Midbrain (tissue), 1 donor: ENCODE measurements around the gene SF3B6.
"Not testable (repeated sequence)": the region's sequence is repeated elsewhere in the genome, so short reads cannot be mapped to it uniquely, and the experiment has no call there.

ENCODE experiments used
- DNase-seq: peaks from one replicate; lab custom pipeline; 2025; lab: John Stamatoyannopoulos, UW

Gene SF3B6, protein sequence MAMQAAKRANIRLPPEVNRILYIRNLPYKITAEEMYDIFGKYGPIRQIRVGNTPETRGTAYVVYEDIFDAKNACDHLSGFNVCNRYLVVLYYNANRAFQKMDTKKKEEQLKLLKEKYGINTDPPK

DNA sequence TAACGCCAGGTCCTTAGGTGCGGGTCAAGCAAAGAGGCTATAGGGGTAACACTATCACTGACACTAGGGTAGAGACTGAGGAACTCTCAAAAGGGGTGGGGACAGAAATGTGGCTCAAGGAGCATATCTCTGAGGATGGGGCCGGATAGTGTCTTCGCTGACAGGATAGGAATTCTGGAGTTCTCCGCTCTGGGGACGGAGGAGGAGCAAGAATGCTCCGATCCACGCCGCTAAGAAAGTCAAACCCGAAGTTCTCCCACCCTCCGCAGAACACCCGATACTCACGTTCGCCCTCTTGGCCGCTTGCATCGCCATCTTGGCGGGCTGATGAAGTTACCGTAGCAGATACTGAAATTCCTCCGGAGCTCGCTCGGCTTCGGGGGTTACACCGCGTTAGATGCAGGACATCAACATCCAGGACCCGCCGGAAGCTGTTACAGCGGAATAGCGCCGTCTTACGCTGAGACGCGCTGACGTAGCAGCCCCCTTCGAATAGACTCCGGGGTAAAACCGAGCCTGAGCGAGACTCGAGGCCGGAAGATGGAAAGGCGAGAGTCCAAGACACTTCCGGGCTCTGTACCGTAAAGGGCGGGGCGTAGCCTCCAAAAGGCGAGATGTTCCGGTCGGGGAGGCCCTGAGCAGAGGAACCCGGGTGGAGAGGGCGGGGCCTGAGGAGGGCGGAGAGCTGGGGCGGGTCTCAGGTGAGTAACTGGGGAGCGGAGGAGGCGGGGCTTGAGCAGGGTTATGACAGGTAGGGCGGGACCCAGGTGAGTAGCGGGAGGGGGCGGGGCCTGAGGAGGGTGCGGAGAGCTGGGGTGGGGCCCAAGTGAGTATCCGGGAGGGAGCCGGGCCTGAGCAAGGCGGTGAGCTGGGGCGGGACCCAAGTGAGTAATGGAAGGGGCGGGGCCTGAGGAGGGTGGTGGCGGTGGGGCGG, at the start of gene SF3B6:
Gene SF3B6 (minus strand): TSS at position 412 of the 934 bp plus-strand sequence. CDS start 97 bp downstream, at position 315.
- peak; percentile 97 for DNase-seq

DNA sequence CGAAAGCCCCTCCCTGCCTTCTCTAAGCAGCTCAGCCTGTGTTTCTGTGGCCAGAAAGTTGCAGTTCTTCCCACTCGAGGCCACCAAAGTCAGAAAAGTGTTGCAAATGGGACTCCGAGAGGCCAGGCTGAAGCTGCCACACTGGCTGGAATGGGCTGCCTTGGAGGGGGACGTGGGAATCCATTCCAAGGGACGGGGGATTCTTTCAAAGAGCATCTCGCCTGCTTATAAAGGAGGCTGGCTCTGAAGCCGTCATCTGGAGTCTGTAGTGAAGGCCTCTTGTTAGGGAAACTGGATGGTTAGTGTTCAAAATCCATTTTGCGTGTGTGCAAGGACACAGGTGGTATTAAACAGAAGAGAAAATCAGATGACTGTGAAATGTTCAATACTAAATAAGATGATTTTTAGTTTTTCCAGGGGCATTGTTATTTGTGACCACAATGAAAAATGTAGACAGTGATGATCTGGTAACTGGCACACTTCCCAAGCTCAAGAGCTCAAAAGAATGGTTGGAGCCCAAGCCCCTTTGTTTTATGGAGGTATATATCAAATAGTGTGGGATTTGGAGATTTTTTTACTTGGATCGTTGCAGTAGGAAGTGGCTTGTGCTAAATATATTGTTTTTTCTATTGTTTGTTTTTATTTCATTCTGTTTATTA, 47.9 kb upstream of the SF3B6 start:
- DNase-seq: no peak

DNA sequence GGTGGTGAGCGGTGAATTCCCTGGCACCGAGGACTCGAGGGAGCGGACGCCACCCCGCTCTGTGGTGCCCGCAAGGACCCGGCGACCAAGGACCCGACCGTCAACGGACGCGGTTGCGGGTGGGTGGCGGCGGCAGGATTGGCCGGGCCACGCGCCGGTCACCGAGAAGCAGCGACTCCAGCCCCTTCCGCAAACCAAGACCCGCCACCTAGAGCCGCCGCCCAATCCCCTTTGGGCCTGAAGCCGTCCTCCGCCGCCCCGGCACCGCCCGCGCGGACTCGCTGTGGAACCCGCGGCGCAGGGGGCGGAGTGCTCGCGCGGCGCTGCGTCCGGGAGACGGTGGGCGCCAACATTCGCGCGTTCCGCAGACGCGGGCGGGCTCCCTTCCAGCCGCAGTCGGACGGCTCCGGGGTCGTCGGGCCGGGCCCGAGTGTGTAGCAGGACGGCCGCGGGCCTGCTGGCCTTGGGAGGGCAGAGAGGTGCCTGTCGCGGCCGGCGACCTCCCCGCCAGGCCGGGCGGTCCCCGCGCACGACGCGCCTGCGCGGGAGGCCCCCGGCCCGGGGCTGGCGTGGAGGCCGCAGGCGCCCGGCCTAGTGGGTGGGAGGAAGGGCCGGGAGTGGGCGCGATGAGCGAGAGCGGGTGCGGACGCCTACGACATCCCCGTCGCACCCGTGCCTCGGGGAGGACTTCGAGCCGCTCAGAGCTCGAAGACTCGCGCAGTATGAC, 47.2 kb upstream of the SF3B6 start, which contains the start of the genes FAM228B and PFN4:
Gene FAM228B (plus strand): TSS at position 275 of the 727 bp plus-strand sequence. CDS start 893 bp downstream, outside the sequence.
Gene PFN4 (minus strand): TSS at position 140 of the 727 bp plus-strand sequence. CDS start 799 bp downstream, outside the sequence.
- peak; percentile 86 for DNase-seq

DNA sequence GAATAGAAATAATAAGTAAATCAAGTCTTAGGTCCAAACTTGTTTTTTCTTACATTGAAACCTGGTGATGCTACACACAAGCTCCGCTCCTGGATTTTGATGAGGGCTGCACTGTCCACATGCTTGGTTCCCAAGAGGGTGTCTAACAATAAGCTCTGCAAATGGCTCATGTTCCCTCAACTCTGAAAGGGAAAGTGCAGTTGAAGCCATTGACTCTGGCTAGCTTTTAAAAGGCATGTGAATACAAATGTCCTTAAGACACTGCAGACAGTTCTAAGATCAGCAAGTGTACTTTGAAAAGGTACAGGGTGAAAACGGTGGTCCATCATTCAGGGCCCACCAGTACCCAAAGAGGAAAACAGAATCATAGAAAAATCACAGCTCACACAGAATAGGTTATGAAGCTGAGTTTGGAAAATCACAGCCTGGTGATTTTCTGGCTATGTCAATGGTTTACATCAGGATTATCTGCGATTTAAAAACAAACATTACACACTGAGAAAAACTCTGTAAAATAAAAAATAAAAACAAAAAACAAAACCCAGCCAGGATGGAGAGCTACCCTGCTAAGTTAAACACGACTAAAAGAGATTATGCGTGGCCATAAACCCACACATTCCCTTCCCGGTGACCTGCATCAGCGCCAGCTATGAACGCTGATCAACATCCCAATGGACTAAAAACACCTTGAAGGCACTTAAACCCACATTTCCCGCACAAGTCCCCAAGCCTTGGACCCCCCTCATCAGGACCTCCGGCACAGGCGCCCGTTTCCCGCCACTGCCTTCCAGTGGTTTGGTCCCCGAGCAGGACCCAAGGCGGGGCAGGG, 46.5 kb upstream of the SF3B6 start:
- peak; percentile 38 for DNase-seq

DNA sequence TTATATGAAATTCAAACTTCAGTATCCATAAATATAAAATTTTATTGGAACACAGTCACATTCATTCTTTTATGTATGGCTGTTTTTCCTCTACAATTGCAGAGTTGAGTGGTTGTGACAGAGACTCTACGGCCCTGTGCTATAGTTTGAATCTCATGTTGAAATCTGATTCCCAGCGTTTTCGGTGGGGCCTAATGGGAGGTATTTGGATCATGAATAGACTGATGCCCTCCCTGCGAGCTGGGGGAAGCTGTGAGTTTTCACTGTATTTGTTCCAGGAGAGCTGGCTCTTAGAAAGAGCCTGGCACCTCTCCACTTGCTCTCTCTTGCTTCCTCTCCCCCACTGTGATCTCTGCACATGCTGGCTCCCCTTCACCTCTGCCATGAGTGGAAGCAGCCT, 45.3 kb upstream of the SF3B6 start:
- DNase-seq: no peak

DNA sequence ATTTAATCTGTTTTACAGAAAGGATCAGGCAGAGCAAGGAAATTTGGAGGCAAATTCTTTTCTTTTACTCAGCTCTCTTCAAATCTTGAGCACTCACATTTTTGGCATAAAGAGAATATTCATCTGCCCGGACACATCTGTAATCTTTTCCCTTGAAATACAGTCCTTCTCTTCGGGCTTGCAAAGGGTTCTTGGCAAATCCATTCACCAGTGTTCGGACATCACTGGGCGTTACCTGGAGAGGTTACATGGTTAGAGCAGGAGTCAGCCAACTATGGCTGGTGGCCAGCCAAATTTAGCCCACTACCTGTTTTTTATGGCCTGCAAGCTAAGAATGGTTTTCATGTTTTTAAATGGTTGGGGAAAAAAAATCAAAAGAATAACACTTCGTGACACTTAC, 44.9 kb upstream of the SF3B6 start:
- DNase-seq: no peak

DNA sequence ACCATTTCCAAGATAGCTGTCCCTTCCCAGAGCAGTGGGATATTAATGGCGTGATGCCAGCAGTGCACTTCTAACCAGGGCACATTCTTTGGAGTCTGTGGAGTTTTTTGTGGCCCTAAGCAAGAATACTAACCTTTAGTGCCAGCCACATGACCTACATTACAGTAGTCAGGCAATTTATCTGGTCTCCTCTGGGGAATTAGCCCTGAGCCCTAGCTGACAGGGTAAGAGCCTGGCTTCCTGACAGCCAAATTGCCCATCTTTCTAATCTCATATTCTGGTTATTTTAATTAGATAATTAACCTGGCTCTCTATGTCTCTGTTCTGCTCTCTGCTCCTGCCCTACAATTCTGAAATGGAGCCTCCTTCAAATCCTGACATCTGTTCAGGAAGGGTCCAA, 41.8 kb upstream of the SF3B6 start:
- no peak for DNase-seq

DNA sequence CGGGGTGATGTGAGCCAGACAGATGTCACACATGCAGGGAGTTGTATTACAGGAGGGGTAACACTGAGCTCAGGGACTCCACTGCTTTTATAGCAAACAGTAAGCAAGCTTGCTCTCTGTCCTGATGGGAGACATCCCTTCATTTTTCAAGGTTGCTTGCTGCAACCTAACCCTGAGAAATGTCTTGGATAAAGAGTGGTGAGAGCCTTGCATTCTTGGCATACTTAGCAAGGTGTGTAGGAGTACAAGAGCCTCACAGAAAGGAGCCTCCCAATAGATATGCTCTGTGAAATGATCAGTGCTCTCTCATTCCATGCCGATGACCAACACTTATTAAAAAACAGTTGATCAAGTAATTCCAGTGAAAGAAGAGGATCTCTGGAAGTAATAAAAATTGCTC, 38.9 kb upstream of the SF3B6 start:
- no peak for DNase-seq

DNA sequence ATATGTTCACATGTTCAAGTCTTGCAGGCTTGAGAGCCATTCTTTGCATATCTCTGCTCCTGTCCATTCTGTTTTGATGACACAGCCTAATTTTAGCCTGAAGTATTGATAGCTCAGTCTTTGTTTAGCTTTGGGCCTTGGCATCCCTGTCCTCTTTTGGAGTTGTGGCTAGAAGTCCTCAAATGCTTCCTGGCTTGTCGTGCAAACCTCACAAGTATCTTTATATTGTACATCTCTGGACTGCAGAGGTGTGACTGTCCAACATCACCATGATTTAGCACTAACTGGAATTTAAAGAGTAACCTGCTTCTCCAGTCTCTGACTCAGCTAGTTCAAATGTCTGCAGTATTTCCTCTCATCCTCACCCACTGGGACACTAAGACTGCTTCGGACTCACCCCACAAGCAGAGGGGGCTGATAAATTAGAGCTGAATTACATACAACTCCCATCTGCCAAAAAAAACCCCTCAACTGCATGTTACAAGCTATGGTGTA, 35.3 kb upstream of the SF3B6 start:
- no peak for DNase-seq

DNA sequence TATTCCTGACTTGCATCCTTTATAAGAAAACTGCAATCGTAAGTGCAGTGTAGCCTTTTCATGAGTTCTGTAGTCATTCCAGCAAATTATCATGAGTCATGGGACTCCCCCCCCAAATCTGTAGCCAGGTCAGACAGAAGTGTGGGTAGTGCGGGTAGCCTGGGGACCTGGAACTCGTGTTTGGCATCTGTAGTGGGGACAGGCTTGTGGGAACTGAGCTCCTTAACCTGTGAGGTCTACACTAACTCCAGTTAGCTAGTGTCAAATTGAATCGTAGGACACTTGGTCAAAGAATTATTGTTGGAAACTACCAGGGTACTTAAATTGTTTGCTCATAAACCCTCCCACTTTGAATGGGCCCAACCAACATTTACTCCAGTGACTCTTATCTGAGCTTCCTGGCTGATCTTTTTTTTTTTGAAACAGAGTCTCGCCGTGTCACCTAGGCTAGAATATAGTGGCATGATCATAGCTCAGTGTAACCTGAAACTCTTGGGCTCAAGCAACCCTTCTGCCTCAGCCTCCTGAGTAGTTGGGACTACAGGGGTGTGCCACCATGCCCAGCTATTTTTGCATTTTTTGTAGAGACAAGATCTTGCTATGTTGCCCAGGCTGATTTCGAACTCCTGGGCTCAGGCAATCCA, 34.7 kb upstream of the SF3B6 start:
- no peak for DNase-seq

DNA sequence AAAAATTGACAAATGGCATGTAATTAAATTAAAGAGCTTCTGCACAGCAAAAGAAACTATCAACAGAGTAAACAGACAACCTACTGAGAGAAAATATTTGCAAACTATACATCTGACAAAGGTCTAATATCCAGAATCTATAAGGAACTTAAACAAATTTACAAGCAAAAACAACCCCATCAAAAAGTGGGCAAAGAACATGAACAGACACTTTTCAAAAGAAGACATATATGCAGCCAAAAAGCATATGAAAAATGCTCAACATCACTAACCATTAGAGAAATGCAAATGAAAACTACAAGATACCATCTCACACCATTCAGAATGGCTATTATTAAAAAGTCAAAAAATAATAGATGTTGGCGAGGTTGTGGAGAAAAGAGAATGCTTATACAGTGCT, 33.3 kb upstream of the SF3B6 start:
- DNase-seq: not testable (repeated sequence)

DNA sequence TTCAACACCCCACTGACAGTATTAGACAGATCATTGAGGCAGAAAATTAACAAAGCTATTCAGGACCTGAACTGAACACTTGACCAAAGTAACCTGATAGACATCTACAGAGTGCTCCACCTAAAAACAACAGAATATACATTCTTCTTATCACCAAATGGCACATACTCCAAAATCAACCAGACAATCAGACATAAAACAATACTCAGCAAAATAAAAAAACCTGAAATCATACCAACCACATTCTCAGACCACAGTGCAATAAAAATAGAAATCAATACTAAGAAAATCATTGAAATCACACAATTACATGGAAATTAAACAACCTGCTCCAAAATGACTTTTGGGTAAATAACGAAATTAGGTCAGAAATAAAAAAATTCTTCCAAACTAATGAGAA, 31.2 kb upstream of the SF3B6 start:
- no peak for DNase-seq

DNA sequence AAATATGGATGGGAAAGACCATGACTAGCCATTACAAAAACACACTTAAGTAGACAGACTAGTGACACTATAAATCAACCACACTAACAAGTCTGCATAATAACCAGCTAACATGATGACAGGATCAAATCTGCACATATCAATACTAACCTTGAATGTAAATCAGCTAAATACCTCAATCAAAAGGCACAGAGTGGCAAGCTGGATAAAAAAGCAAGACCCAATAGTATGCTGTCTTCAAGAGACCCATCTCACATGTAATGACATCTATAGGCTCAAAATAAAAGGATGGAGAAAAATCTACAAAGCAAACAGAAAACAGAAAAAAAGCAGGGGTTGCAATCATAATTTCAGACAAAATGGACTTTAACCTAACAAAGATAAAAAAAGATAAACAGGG, 30.7 kb upstream of the SF3B6 start:
- DNase-seq: no peak

DNA sequence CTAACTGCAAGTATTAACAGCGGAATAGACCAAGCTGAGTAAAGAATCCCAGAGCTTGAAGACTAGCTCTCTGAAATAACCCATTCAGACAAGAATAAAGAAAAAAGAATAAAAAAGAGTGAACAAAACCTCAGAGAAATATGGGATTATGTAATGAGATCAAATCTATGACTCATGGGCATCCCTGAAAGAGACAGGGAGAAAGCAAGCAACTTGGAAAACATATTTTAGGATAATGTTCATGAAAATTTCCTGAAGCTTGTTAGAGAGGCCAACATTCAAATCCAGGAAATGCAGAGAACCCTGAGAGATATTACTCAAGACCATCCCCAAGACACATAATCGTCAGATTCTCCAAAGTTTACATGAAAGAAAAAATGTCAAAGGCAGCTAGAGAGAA, 29.7 kb upstream of the SF3B6 start:
- DNase-seq: no peak

DNA sequence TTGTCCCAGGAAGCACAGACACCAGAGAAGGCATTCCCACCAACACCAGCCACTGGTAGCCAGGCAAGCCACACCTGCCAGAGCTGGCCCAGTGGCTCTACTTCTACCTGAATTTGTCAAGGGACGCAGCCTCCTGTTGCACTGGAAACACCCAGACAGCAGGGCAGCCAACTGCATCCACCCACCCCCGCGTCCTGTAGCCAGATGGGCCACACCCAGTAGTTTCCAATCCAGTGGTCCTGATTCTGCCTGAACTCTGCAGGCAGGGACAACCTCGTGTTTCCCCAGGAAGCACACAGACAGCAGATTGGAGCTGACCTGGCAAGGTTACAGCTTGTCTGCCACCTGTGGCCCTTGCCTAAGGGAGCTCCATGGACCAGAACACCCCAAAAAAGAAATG, 28.8 kb upstream of the SF3B6 start:
- no peak for DNase-seq

DNA sequence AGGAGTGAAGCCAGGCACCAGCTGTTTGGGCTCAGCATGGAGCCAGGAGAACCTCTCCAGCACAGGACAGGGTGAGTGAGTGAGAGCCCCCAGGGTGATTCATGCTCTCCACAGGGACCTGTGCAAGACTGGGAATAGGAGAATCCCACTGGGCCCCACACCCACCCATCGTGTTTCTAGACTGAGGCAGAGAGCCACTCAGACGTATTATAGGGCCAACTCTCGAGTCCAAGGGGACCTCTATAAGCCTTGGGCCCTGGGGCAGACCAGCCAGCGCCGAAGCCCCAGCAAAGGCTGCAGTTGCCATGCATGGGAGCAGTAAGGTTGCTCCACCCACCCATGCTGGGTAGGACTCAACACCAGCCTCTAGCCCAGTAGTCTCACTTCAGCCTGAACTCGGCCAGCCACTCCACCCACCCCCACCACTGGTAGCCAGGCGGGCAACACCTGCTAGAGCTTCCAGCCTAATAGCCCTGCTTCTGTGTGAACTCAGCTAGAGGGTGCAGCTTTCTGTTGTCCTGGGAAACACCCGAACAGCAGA, 28.1 kb upstream of the SF3B6 start:
- no peak for DNase-seq

DNA sequence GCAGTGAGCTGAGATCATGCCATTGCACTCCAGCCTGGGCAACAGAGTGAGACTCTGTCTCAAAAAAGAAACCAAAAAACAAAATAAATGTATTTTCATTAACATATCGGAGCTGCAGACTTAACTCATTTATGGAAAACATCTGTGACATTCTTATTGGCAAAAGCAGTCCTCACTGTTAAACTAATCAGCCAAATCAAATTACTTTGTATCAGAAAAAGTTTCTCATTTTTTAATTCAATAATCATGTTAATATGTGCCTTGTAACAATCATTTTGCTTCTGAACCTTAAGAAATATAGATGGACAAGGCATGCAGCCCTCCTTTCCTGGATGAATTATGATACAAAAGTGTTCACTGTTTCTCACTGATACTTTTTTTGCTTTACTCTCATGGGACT, 26.6 kb upstream of the SF3B6 start:
- no peak for DNase-seq

DNA sequence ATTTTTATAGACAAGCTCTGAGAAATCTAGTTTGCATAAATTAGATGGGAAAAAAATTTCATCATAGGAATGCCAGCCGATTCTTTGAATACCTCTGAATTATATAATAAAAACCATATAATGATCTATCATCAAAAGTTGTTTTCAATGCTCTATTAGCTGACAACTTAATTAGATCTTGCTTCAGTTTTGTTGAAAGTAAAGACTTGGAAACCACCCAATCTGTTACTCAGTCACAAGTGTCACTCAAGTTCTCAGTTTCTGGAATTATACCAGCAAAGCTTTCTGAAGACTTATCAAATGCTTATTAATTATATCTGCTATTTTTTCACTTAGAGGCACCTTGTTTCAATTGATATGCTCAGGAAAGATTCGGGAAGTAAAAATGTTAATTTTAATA, 25.9 kb upstream of the SF3B6 start:
- no peak for DNase-seq

DNA sequence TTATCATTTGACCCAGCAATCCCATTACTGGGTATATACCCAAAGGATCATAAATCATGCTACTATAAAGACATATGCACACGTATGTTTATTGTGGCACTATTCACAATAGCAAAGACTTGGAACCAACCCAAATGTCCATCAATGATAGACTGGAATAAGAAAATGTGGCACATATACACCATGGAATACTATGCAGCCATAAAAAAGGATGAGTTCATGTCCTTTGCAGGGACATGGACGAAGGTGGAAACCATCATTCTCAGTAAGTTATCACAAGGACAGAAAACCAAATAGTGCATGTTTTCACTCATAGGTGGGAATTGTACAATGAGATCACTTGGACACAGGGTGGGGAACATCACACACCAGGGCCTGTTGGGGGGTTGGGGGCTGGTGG, 24.6 kb upstream of the SF3B6 start:
- not testable (repeated sequence) for DNase-seq

DNA sequence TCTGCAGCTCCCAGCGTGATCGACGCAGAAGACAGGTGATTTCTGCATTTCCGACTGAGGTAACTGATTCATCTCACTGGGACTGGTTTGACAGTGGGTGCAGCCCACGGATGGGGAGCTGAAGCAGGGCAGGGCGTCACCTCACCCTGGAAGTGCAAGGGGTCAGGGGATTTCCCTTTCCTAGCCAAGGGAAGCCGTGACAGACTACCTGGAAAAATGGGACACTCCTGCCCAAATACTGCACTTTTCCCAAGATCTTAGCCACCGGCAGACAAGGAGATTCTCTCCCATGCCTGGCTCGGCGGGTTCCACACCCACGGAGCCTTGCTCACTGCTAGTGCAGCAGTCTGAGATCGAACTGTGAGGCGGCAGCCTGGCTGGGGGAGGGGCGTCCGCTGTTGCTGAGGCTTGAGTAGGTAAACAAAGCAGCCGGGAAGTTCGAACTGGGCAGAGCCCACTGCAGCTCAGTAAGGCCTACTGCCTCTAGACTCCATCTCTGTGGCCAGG, 19.1 kb upstream of the SF3B6 start:
- DNase-seq: not testable (repeated sequence)
